Measurements from ENCODE around the gene SCAF1.
"Not testable (repeated sequence)": the region's sequence is repeated elsewhere in the genome, so short reads cannot be mapped to it uniquely, and the experiment has no call there.

Gene SCAF1

DNA sequence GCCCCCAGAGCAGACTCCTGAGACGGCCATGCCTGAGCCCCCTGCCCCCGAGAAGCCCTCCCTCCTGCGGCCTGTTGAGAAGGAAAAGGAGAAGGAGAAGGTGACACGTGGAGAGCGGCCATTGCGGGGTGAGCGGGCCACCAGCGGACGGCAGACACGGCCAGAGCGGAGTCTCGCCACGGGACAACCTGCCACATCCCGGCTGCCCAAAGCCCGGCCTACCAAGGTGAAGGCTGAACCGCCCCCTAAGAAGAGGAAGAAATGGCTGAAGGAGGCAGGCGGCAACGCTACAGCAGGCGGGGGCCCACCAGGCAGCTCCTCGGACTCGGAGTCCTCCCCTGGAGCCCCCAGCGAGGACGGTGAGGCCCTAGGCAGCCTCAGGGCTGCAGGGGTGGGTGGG lies 26.1 kb upstream of the SCAF1 start:
- H3K4me3 ChIP-seq (ENCODE audit: low read depth, low read length) = no peak overlapping the region

GRCh38 chr19:49616532-49616931 lies 25.5 kb upstream of the SCAF1 start:
- H3K4me3 ChIP-seq (ENCODE audit: low read depth, low read length) = no peak overlapping the region

GRCh38 chr19:49616945-49617344 lies 25.1 kb upstream of the SCAF1 start:
- H3K4me3 ChIP-seq (ENCODE audit: low read depth, low read length) = no peak overlapping the region

DNA sequence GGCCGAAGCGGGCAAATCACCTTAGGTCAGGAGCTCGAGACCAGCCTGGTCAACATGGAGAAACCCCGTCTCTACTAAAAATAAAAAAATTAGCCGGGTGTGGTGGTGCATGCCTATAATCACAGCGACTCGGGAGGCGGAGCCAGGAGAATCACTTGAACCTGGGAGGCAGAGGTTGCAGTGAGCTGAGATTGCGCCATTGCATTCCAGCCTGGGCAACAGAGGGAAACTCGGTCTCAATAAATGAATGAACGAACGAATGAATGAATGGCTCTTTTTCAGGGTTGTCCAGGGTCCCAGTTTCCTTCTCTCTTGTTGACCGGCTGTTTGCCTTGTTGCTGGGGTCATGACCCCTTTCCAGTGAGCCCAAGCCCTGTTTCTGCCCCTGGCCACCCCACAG lies 24.1 kb upstream of the SCAF1 start:
- H3K4me3 ChIP-seq (ENCODE audit: low read depth, low read length) = not testable (repeated sequence)

DNA sequence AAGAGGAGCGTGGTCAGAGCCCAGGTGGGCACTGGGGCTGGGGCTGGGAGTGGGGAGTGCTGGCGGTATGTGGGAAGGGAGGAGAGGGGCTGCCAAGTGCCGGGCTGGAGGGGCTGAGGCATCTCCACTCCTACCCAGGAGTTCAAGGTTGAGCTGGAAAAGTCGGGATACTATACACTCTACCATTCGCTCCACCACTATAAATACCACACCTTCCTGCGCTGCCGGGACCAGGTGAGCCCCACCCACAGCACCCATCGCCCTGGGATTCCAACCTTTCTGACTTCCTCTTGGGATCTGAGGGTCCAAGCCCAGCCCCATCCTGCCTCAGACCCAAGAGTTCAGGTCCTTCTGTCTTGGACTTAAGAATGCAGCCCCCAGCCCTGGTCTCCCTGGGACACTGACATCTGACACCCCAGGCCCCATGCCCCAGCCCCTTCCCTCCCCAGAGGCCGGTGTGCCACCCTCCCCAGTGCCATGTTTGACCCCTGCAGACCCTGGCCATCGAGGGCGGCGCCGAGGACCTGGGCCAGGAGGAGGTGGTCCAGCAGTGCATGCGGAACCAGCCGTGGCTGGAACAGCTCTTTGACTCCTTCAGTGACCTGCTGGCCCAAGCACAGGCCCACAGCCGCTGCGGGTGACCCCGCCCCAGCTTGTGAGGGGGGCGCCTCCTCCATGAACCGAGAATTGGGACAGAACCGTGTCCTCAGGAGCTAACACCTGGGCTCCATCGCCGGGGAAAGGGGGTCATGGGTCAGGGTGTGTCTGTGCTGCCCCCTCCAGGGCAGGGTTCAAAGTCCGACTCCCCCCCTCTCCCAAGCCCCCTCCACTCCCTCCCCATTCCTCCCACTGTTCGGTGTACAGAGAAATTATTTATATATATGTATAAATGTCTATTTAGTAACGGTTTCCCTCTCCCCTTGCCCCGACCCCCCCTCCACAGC lies 16.8 kb upstream of the SCAF1 start:
- H3K4me3 ChIP-seq (ENCODE audit: low read depth, low read length) = no peak overlapping the region

DNA sequence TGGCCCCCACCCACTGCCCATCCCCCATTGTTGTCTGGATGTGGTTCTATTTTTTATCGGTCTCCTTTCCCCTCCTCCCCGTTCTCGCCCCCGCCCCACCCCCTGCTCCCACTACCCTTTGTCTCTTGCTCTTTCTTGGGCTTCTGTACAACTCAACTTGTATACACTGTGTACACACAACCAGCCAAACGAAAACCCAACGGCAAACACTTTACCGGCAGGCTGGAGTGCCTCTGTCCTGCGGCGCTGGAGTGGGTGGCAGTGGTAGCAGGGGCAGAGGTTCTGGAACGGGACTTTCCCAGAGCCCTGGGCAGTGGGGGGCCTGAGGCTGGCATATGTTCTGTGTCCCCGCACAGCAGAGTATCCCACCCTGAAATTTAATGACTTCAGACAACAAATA lies 15.8 kb upstream of the SCAF1 start:
- no peak overlapping the region for H3K4me3 ChIP-seq (ENCODE audit: low read depth, low read length)

GRCh38 chr19:49629659-49630058 lies 12.3 kb upstream of the SCAF1 start:
- no peak overlapping the region for H3K4me3 ChIP-seq (ENCODE audit: low read depth, low read length)

DNA sequence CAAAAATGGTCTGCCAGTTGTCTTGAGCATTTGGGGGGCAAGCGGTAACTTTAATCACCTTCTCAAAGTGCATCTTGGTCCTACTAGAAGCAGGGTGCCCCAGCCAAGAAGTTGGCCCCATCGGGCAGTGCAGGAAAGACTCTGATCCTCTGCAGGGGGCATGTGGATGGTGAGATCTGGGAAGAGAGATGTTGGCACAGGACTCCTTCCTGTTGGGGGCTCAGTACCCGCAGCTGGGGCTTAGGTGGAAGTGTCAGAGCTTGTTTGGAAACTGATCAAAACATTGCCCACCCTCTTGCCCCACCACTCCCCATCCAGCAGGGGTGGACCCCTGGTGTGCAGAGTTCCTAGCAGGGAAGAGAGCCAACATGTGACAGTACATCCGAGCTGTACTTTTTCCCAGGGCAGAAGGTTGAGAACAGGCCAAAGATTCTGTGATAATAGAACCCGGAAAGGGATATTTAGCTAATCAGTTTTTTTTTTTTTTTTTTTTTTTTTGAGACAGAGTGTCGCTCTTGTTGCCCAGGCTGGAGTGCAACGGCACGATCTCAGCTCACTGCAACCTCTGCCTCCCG lies 10.9 kb upstream of the SCAF1 start:
- H3K4me3 ChIP-seq (ENCODE audit: low read depth, low read length) = no peak overlapping the region

DNA sequence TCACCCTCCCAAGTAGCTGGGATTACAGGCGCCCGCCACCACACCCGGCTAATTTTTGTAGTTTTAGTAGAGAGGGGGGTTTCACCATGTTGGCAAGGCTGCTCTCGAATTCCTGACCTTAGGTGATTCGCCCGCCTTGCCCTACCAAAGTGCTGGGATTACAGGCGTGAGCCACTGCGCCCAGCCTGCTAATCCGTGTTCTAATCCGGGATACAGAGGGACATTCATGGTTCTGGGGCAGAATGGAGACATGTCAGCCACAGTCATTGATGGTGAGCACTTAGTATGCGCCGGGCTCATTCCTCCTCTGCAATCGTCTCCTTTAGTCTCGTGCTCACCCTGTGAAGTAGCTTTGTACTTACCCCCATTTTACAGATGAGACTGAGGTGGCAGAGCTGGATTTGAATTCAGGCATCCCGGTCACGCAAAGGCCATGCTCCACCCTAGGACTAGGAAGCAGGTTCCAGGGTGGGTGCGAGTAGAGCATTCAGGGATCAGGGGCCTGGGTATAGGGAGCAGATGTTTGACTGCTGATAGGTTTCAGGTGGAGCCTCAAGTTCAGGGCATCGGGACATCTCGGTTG lies 10.3 kb upstream of the SCAF1 start:
- no peak overlapping the region for H3K4me3 ChIP-seq (ENCODE audit: low read depth, low read length)

GRCh38 chr19:49632576-49632975 lies 9.4 kb upstream of the SCAF1 start:
- no peak overlapping the region for H3K4me3 ChIP-seq (ENCODE audit: low read depth, low read length)

GRCh38 chr19:49633273-49633672 lies 8.7 kb upstream of the SCAF1 start:
- H3K4me3 ChIP-seq (ENCODE audit: low read depth, low read length) = not testable (repeated sequence)

GRCh38 chr19:49635530-49636232 lies 6.3 kb upstream of the SCAF1 start:
- no peak overlapping the region for H3K4me3 ChIP-seq (ENCODE audit: low read depth, low read length)

- H3K4me3 ChIP-seq (ENCODE audit: low read depth, low read length) = no peak overlapping the region
These were observed 5.6 kb upstream of the SCAF1 start for GRCh38 chr19:49636233-49636932.

DNA sequence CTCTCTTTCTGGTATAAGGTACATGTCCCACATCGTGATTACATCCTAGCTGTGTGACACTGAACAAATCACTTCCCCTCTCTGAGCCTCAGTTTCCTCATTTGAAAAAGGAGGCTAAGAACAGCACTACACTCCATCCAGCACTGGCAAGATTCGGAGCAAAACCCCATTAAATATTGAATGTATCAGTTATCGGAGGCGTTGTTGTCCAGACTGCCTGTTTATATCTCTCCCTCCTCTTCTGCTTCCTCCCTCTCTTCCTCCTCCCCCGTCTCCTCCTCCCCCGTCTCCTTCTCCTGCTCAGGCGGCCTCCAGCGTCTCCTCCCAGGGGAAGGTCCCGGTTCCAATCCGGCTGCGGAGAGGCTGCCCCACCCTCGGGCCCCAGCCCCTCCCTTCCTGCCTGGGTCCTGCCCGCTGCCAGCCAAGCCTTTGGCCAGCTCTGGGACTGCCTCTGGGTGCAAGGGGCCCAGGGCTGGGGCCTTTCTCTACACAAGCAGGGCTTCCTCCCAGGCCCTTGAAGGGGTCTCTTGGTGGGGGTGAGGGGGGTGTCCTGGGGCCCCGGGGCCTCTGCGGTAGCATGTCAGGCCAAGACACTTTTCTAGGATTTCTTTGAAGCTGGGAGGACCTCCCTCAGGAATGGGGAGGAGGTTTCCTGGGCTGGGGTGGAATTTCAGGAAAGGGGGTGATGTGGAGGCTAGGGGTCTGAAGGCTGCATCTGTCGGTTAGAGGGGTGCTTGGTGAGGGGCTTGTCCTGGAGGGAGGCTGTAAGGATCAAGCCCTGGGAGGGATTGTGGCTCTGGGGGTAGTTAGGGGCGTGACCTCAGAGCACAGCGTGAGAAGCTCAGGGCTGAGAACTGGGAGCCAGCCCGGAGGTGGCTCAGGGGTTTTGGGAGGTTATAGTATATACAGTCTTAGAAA lies 3.9 kb upstream of the SCAF1 start:
- H3K4me3 ChIP-seq (ENCODE audit: low read depth, low read length) = peak overlapping the region; percentile 20

- peak overlapping the region; percentile 30 for H3K4me3 ChIP-seq (ENCODE audit: low read depth, low read length)
These were observed 2.5 kb upstream of the SCAF1 start for GRCh38 chr19:49639401-49640112.

DNA sequence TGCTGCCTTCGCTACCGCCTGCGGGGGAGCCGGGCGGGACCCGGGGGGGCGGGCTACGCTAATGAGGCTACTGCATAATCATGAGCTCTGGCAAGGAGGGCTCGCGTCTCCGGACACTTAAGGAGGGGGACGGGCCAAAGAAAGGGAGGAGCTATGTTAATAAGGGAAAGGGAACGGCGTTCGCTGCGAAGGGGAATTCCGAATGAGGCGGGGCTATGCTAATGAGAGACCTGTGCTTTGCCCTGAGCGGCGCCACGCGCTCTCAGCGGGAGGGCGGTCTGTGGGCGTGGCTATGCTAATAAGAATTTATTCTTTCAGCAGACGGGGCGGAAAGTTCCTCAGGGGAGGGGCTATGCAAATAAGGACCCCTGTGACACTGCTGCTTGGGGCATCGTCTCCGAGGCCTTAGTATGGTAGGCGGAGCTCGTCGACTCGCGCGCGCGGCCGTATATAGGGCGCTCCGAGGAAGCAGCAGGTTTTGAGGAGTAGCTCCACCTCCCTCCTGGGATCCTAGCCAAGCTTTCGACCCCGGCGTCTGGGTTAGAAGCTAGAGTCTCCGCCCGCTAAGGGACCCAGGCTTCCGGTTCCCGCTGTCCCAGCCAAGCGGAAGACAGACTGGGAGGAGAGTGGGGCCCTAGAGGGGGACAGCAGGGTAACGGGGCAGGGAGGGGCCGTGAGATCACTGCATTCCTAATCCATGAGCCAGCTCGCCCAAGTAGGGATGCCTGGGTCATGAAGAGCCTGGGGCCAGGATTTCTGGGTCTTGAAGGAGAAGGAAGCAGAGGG lies 1.7 kb upstream of the SCAF1 start, which contains the start of gene RRAS:
RRAS (minus strand) TSS at position 31 of the 786 bp plus-strand sequence. CDS start 45 bp downstream, outside the sequence.
- H3K4me3 ChIP-seq (ENCODE audit: low read depth, low read length) = peak within 1 kb of the TSS; percentile 42

GRCh38 chr19:49642492-49643035 lies 555 bp downstream of the SCAF1 start:
- H3K4me3 ChIP-seq (ENCODE audit: low read depth, low read length) = peak overlapping the region; percentile 94

DNA sequence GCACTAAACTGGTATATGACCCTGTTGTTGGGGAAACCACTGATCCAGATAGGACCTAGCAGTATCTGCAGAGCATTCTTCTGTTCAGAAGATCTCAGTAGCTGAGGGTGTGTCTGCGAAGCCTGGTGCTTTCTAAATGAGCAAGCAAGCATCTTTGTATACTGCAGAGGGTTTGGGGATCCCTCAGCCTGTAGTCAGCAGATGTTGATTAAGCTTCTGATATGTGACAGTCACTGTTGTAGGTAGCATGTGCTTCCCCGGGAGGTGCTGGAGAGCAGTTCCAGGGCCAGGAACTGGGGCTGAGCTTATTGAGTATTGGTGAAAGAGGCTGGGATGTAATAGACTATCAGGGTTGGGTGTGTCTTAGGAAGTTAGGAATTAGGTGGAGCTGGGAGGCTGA lies 1.5 kb downstream of the SCAF1 start:
- no peak overlapping the region for H3K4me3 ChIP-seq (ENCODE audit: low read depth, low read length)
